Caco-2 (cell line): ENCODE data around the gene VGLL1. TPM values are rescaled to one million over a fixed set of nuclear protein-coding genes. Genes with fewer than 3 reads are reported as not detected.

Experiments
- BruUV-seq: library from RNA; stranded (reverse); fragments of 400-500 nt; replicated peaks from 2 replicates; lab custom pipeline; 2021; lab: Mats Ljungman, UMichigan
- CTCF ChIA-PET: fragments of 300-600 bp; sonication (Branson Sonifier 250); formaldehyde crosslinking; loops from one replicate; lab custom pipeline; 2022; ENCODE audit warnings: antibody characterized with exemption; lab: Charles Lee
- POLR2A ChIA-PET: fragments of 300-600 bp; sonication (Branson Sonifier 250); formaldehyde crosslinking; loops from one replicate; lab custom pipeline; 2022; ENCODE audit warnings: antibody characterized with exemption; lab: Charles Lee
- DNase-seq, 2 experiments: peaks; one replicate each; pipeline versions ENCODE4 v3.0.0 to v3.0.0-alpha.2; 2020 to 2022
- H3K27me3 ChIP-seq: replicated peaks from 2 replicates; pipeline ENCODE4 v1.6.0; 2011; ENCODE audit warnings: low read length; ENCODE audit not compliant: control insufficient read depth, insufficient read depth
- H3K36me3 ChIP-seq: 2 replicates; pipeline ENCODE4 v1.5.1; 2011; ENCODE audit warnings: low read length; ENCODE audit not compliant: control insufficient read depth, insufficient read depth
- H3K4me1 ChIP-seq: fragments of 250-450 bp; sonication (Bioruptor Pico); 2 replicates; pipeline ENCODE4 v1.5.1; 2020; ENCODE audit warnings: mild to moderate bottlenecking
- H3K4me3 ChIP-seq: 2 replicates; pipeline ENCODE4 v1.5.1; 2011; ENCODE audit warnings: low read depth, mild to moderate bottlenecking, control low read depth, low read length
- H3K9me3 ChIP-seq: fragments of 250-450 bp; sonication (Bioruptor Pico); 2 replicates; pipeline ENCODE4 v1.5.1; 2020; ENCODE audit warnings: mild to moderate bottlenecking, moderate library complexity
- H3K27ac Mint-ChIP-seq: one replicate; pipeline ENCODE4 v1.8.0; 2022; ENCODE audit warnings: mixed read lengths; ENCODE audit not compliant: unreplicated experiment
- H3K27me3 Mint-ChIP-seq: one replicate; pipeline ENCODE4 v1.8.0; 2022; ENCODE audit warnings: mixed read lengths; ENCODE audit not compliant: insufficient read depth, unreplicated experiment
- H3K36me3 Mint-ChIP-seq: one replicate; pipeline ENCODE4 v1.8.0; 2022; ENCODE audit warnings: mild to moderate bottlenecking, mixed read lengths; ENCODE audit not compliant: insufficient read depth, unreplicated experiment
- H3K4me1 Mint-ChIP-seq: one replicate; pipeline ENCODE4 v1.8.0; 2022; ENCODE audit warnings: low read depth, mixed read lengths; ENCODE audit not compliant: unreplicated experiment
- H3K4me3 Mint-ChIP-seq: one replicate; pipeline ENCODE4 v1.8.0; 2022; ENCODE audit warnings: mild to moderate bottlenecking, moderate library complexity, mixed read lengths; ENCODE audit not compliant: unreplicated experiment
- H3K9me3 Mint-ChIP-seq: one replicate; pipeline ENCODE4 v1.8.0; 2022; ENCODE audit warnings: mixed read lengths; ENCODE audit not compliant: unreplicated experiment
- CTCF ChIP-seq, 2 experiments: fragments of 200-600 bp in 1 of 2; IDR thresholded peaks; 1 replicate in 1 of 2; 2 replicates in 1 of 2; pipeline versions ENCODE4 v1.5.1 to v1.8.0; 2011 to 2022; ENCODE audit warnings: antibody characterized with exemption in 1 of 2, control low read depth in 1 of 2, inconsistent platforms in 1 of 2, low read depth in 1 of 2, low read length in 1 of 2, mild to moderate bottlenecking in 1 of 2, moderate library complexity in 1 of 2; ENCODE audit not compliant: insufficient read depth in 1 of 2, severe bottlenecking in 1 of 2, unreplicated experiment in 1 of 2
- intact Hi-C: fragments of 100-400 bp; cut with micrococcal nuclease; formaldehyde crosslinking; loops from one replicate; pipeline ENCODE4 v1.10.0; 2022; ENCODE audit not compliant: unreplicated experiment
- total RNA-seq: library from RNA; stranded (reverse); gene quantifications from 2 replicates; pipeline ENCODE4 v1.2.3, GENCODE V29; 2022

Gene VGLL1
- total RNA-seq, 1 experiment from 2014 or later: 49.5 TPM

GRCh38 chrX:136580316-136580715 is 48.3 kb downstream of the VGLL1 start:
- H3K36me3 Mint-ChIP-seq: no peaks in the 10 kb centered on the region
- POLR2A ChIA-PET: no interaction called here

GRCh38 chrX:136582624-136583023 is 50.6 kb downstream of the VGLL1 start:
- Histone ChIP-seq H3K9me3 (no peaks in the 10 kb centered on the region), H3K4me1 (no peaks in the 10 kb centered on the region), H3K36me3 (no peaks in the 10 kb centered on the region), H3K27me3 (no peaks in the 10 kb centered on the region), H3K4me3 (no peak overlapping the region)
- intact Hi-C loops: no loop called here
- no peak overlapping the region for H3K27ac Mint-ChIP-seq
- peaks cover 7% of the 10 kb centered on the region for H3K27me3 Mint-ChIP-seq
- no TSS peak for BruUV-seq
- ChIA-PET CTCF (no interaction called here), POLR2A (no interaction called here)
- H3K4me3 Mint-ChIP-seq: no peak overlapping the region
- no peaks in the 10 kb centered on the region for H3K9me3 Mint-ChIP-seq
- TF ChIP-seq CTCF (IDR thresholded peaks at IDR 0.05; ENCODE audit: insufficient read depth in 1 of 2, low read depth in 1 of 2, low read length in 1 of 2, severe bottlenecking in 1 of 2, unreplicated experiment in 1 of 2): no peak
- DNase-seq: no peak
- no peaks in the 10 kb centered on the region for H3K36me3 Mint-ChIP-seq
- peaks cover 5% of the 10 kb centered on the region for H3K4me1 Mint-ChIP-seq

More at GRCh38 chrX:136580316-136580715, 48.3 kb downstream of the VGLL1 start:
- Histone ChIP-seq H3K4me3 (no peak overlapping the region), H3K9me3 (no peaks in the 10 kb centered on the region), H3K27me3 (no peaks in the 10 kb centered on the region), H3K4me1 (no peaks in the 10 kb centered on the region), H3K36me3 (no peaks in the 10 kb centered on the region)
- no TSS peak for BruUV-seq
- Mint-ChIP-seq H3K4me3 (no peak overlapping the region), H3K9me3 (no peaks in the 10 kb centered on the region), H3K27me3 (peaks cover 7% of the 10 kb centered on the region), H3K4me1 (peaks cover 5% of the 10 kb centered on the region), H3K27ac (no peak overlapping the region)
- CTCF ChIA-PET: no interaction called here
- no peak for TF ChIP-seq CTCF (IDR thresholded peaks at IDR 0.05; ENCODE audit: insufficient read depth in 1 of 2, low read depth in 1 of 2, low read length in 1 of 2, severe bottlenecking in 1 of 2, unreplicated experiment in 1 of 2)
- no peak for DNase-seq
- intact Hi-C loops: no loop called here

GRCh38 chrX:136584545-136584944 is 52.5 kb downstream of the VGLL1 start:
- CTCF ChIA-PET: no interaction called here

More at GRCh38 chrX:136584545-136584944, 52.5 kb downstream of the VGLL1 start:
- no peak overlapping the region for H3K27ac Mint-ChIP-seq
- intact Hi-C loops: no loop called here
- no peaks in the 10 kb centered on the region for H3K36me3 Mint-ChIP-seq
- Histone ChIP-seq H3K36me3 (no peaks in the 10 kb centered on the region), H3K27me3 (no peaks in the 10 kb centered on the region), H3K9me3 (no peaks in the 10 kb centered on the region), H3K4me1 (no peaks in the 10 kb centered on the region), H3K4me3 (no peak overlapping the region)
- peaks cover 5% of the 10 kb centered on the region for H3K4me1 Mint-ChIP-seq
- no TSS peak for BruUV-seq
- H3K4me3 Mint-ChIP-seq: no peak overlapping the region
- no peak for TF ChIP-seq CTCF (IDR thresholded peaks at IDR 0.05; ENCODE audit: insufficient read depth in 1 of 2, low read depth in 1 of 2, low read length in 1 of 2, severe bottlenecking in 1 of 2, unreplicated experiment in 1 of 2)
- DNase-seq: no peak
- H3K9me3 Mint-ChIP-seq: no peaks in the 10 kb centered on the region
- POLR2A ChIA-PET: no interaction called here
- peaks cover 7% of the 10 kb centered on the region for H3K27me3 Mint-ChIP-seq
